Stomach (tissue), 4 donors: ENCODE results near the gene OSBP2.

Source experiments
- CTCF ChIP-seq, 7 experiments: fragments of 450-650 bp in 4 of 7; fragments of 200-600 bp in 3 of 7; sonication (generic) in 3 of 7; IDR thresholded peaks; one replicate each; pipeline ENCODE4 v1.5.1; 2016 to 2019; ENCODE audit warnings: antibody characterized with exemption in 7 of 7, control low read depth in 2 of 7, mild to moderate bottlenecking in 1 of 7
- EP300 ChIP-seq: sonication (generic); formaldehyde crosslinking; IDR thresholded peaks from one replicate; pipeline ENCODE4 v1.6.1; 2017; ENCODE audit warnings: antibody characterized with exemption
- POLR2A ChIP-seq, 4 donors: fragments of 450-650 bp; IDR thresholded peaks; one replicate each; pipeline ENCODE4 v1.6.1; 2016; ENCODE audit warnings: antibody characterized with exemption in 4 of 4, control low read depth in 2 of 4, mild to moderate bottlenecking in 1 of 4, moderate library complexity in 1 of 4

GRCh38 chr22:30927806-30928205, 233.1 kb downstream of the OSBP2 start:
- no peak for TF ChIP-seq CTCF (IDR thresholded peaks at IDR 0.05)
- TF ChIP-seq POLR2A (IDR thresholded peaks at IDR 0.05): no peak
- TF ChIP-seq EP300: no peak
